IMR-90 (cell line): ENCODE data around the gene CDH23. TPM values are rescaled to one million over a fixed set of nuclear protein-coding genes. Genes with fewer than 3 reads are reported as not detected.

Experiments
- ATAC-seq: fragments of 200-7000 bp; cut with Tn5 transposase; 2 replicates; pipeline ENCODE4 v1.9.1; 2020; ENCODE audit warnings: low read depth, mild to moderate bottlenecking, moderate library complexity
- BruUV-seq: library from RNA; stranded (reverse); fragments of 400-500 nt; replicated peaks from 2 replicates; lab custom pipeline; 2021; lab: Mats Ljungman, UMichigan
- CTCF ChIA-PET: fragments of 300-600 bp; formaldehyde crosslinking; extraction: SDS; loops from one replicate; lab custom pipeline; 2021; ENCODE audit warnings: antibody characterized with exemption; lab: Yijun Ruan, JAX
- POLR2A ChIA-PET: fragments of 300-600 bp; sonication (Branson Sonifier 250); formaldehyde crosslinking; loops from one replicate; lab custom pipeline; 2022; ENCODE audit warnings: antibody characterized with exemption; ENCODE audit not compliant: unreplicated experiment; lab: Charles Lee
- DNase-seq: peaks from one replicate; pipeline ENCODE4 v3.0.0; 2013
- H2AFZ ChIP-seq: replicated peaks from 2 replicates; pipeline ENCODE3; 2013; ENCODE audit warnings: low read length, mild to moderate bottlenecking; ENCODE audit not compliant: poor library complexity
- H2AK5ac ChIP-seq: 2 replicates; pipeline ENCODE4 v1.6.1; 2013; ENCODE audit warnings: low read depth, low read length, inconsistent platforms
- H2AK9ac ChIP-seq: replicated peaks from 2 replicates; pipeline ENCODE3; 2013; ENCODE audit warnings: mild to moderate bottlenecking, low read depth, low read length, moderate library complexity; ENCODE audit not compliant: poor library complexity
- H2BK120ac ChIP-seq: 2 replicates; pipeline ENCODE4 v1.6.1; 2013; ENCODE audit warnings: low read depth, low read length, inconsistent platforms
- H2BK15ac ChIP-seq: 3 replicates; pipeline ENCODE4 v1.6.1; 2013; ENCODE audit warnings: low read depth, low read length, inconsistent platforms
- H2BK20ac ChIP-seq: 2 replicates; pipeline ENCODE4 v1.6.1; 2013; ENCODE audit warnings: low read depth, mild to moderate bottlenecking, inconsistent platforms, low read length, moderate library complexity
- H2BK5ac ChIP-seq: 2 replicates; pipeline ENCODE4 v1.6.1; 2013; ENCODE audit warnings: mild to moderate bottlenecking, low read depth, low read length, inconsistent platforms; ENCODE audit not compliant: poor library complexity, severe bottlenecking
- H3K14ac ChIP-seq: replicated peaks from 2 replicates; pipeline ENCODE4 v1.6.1; 2013; ENCODE audit warnings: low read depth, low read length, inconsistent platforms
- H3K18ac ChIP-seq: 2 replicates; pipeline ENCODE4 v1.6.1; 2013; ENCODE audit warnings: low read depth, low read length, control low read depth
- H3K23ac ChIP-seq: 2 replicates; pipeline ENCODE4 v1.6.1; 2013; ENCODE audit warnings: low read depth, low read length, inconsistent platforms
- H3K27ac ChIP-seq: 2 replicates; pipeline ENCODE4 v1.5.1; 2013; ENCODE audit warnings: mild to moderate bottlenecking, control low read depth, low read length; ENCODE audit not compliant: insufficient read depth
- H3K27me3 ChIP-seq: 2 replicates; pipeline ENCODE4 v1.6.1; 2013; ENCODE audit warnings: low read length; ENCODE audit not compliant: control insufficient read depth, insufficient read depth
- H3K36me3 ChIP-seq: 2 replicates; pipeline ENCODE4 v1.6.1; 2013; ENCODE audit warnings: low read length, mixed read lengths; ENCODE audit not compliant: control insufficient read depth, insufficient read depth
- H3K4ac ChIP-seq: 2 replicates; pipeline ENCODE4 v1.6.1; 2013; ENCODE audit warnings: low read depth, low read length, inconsistent platforms
- H3K4me1 ChIP-seq: 2 replicates; pipeline ENCODE4 v1.6.1; 2013; ENCODE audit warnings: low read length, mixed read lengths; ENCODE audit not compliant: control insufficient read depth, insufficient read depth
- H3K4me2 ChIP-seq: 2 replicates; pipeline ENCODE4 v1.6.1; 2013; ENCODE audit warnings: low read depth, mild to moderate bottlenecking, control low read depth, low read length, moderate library complexity
- H3K4me3 ChIP-seq: 2 replicates; pipeline ENCODE4 v1.5.1; 2013; ENCODE audit warnings: low read depth, mild to moderate bottlenecking, control low read depth, low read length, moderate library complexity; ENCODE audit not compliant: insufficient read depth
- H3K56ac ChIP-seq: 2 replicates; pipeline ENCODE4 v1.6.1; 2013; ENCODE audit warnings: low read length, inconsistent platforms; ENCODE audit not compliant: insufficient read depth; ENCODE audit errors: extremely low read depth
- H3K79me1 ChIP-seq, 2 experiments: 2 replicates each; pipeline ENCODE4 v1.6.1; 2013; ENCODE audit warnings: low read length in 2 of 2, inconsistent platforms in 1 of 2, low read depth in 1 of 2
- H3K9ac ChIP-seq: 2 replicates; pipeline ENCODE4 v1.6.1; 2013; ENCODE audit warnings: low read depth, low read length, control low read depth
- H3K9me1 ChIP-seq: 2 replicates; pipeline ENCODE4 v1.6.1; 2013; ENCODE audit warnings: low read length, inconsistent platforms; ENCODE audit not compliant: insufficient read depth
- H3K9me3 ChIP-seq: 2 replicates; pipeline ENCODE4 v1.6.1; 2013; ENCODE audit warnings: low read length; ENCODE audit not compliant: control insufficient read depth, insufficient read depth
- H4K20me1 ChIP-seq: 2 replicates; pipeline ENCODE4 v1.6.1; 2013; ENCODE audit warnings: low read length, inconsistent platforms; ENCODE audit not compliant: insufficient read depth
- H4K5ac ChIP-seq: 2 replicates; pipeline ENCODE4 v1.6.1; 2013; ENCODE audit warnings: mild to moderate bottlenecking, low read depth, low read length, control low read depth
- H4K8ac ChIP-seq, 2 experiments: 2 replicates each; pipeline ENCODE4 v1.6.1; 2013; ENCODE audit warnings: low read depth in 2 of 2, low read length in 2 of 2, control low read depth in 1 of 2, inconsistent platforms in 1 of 2
- H4K91ac ChIP-seq: 2 replicates; pipeline ENCODE4 v1.6.1; 2013; ENCODE audit warnings: low read depth, low read length, inconsistent platforms; ENCODE audit not compliant: insufficient read depth
- CEBPB ChIP-seq: IDR thresholded peaks from 2 replicates; pipeline ENCODE4 v1.6.1; 2012; ENCODE audit warnings: low read depth, low read length, improper control_type of control experiment
- CHD1 ChIP-seq: IDR thresholded peaks from 2 replicates; pipeline ENCODE4 v1.6.1; 2012; ENCODE audit warnings: low read depth, low read length, improper control_type of control experiment
- ELK1 ChIP-seq: fragments of 150-350 bp; IDR thresholded peaks from 2 replicates; pipeline ENCODE4 v1.6.1; 2016; ENCODE audit warnings: low read depth, mild to moderate bottlenecking, low read length, moderate library complexity, borderline replicate concordance
- MAFK ChIP-seq: IDR thresholded peaks from 2 replicates; pipeline ENCODE4 v1.6.1; 2012; ENCODE audit warnings: low read depth, low read length, improper control_type of control experiment
- MAZ ChIP-seq: IDR thresholded peaks from 2 replicates; pipeline ENCODE4 v1.6.1; 2012; ENCODE audit warnings: low read depth, mild to moderate bottlenecking, low read length, improper control_type of control experiment, moderate library complexity, borderline replicate concordance
- NFE2L2 ChIP-seq: fragments of 150-350 bp; IDR thresholded peaks from 2 replicates; pipeline ENCODE4 v1.6.1; 2016; ENCODE audit warnings: low read depth, mild to moderate bottlenecking, low read length
- POLR2A ChIP-seq: IDR thresholded peaks from 2 replicates; pipeline ENCODE4 v1.6.1; 2012; ENCODE audit warnings: mild to moderate bottlenecking, low read depth, low read length
- RAD21 ChIP-seq: IDR thresholded peaks from 2 replicates; pipeline ENCODE4 v1.6.1; 2012; ENCODE audit warnings: low read length, improper control_type of control experiment
- RCOR1 ChIP-seq: IDR thresholded peaks from 2 replicates; pipeline ENCODE4 v1.6.1; 2012; ENCODE audit warnings: mild to moderate bottlenecking, low read length, improper control_type of control experiment; ENCODE audit not compliant: insufficient replicate concordance
- RFX5 ChIP-seq: IDR thresholded peaks from 2 replicates; pipeline ENCODE4 v1.8.0; 2012; ENCODE audit warnings: low read depth, mild to moderate bottlenecking, low read length, moderate library complexity
- SMC3 ChIP-seq: fragments of 150-350 bp; IDR thresholded peaks from 2 replicates; pipeline ENCODE4 v1.6.1; 2016; ENCODE audit warnings: low read depth, mild to moderate bottlenecking, antibody characterized with exemption, low read length, moderate library complexity
- WGBS, 2 experiments: methylation state at CpG; one replicate each; pipeline versions ENCODE4 v1.1.5 to v1.1.7; 2013; ENCODE audit warnings: missing lambda C conversion rate in 2 of 2; ENCODE audit not compliant: insufficient read length in 1 of 2; ENCODE audit errors: extremely low coverage in 2 of 2; 5-methylcytosine and 5-hydroxymethylcytosine counted together
- dilution Hi-C: fragments of 300-500 bp; cut with HindIII; formaldehyde crosslinking; loops from one replicate; pipeline ENCODE4 v1.14.3; 2018; ENCODE audit warnings: low sequenced_read_pairs; ENCODE audit not compliant: unreplicated experiment
- in situ Hi-C: fragments of 300-500 bp; cut with MboI; formaldehyde crosslinking; loops from 3 replicates; pipeline ENCODE4 v1.14.3; 2019; ENCODE audit warnings: low sequenced_read_pairs, inconsistent platforms, mixed read lengths
- intact Hi-C: fragments of 100-400 bp; cut with micrococcal nuclease; formaldehyde crosslinking; loops from 2 replicates; pipeline ENCODE4 v1.10.0; 2022
- polyA plus RNA-seq, 3 experiments: library from polyadenylated mRNA; depleted of rRNA; stranded (reverse); fragments of >200 nt; gene quantifications; 2 replicates each; pipeline ENCODE4 v1.2.3, GENCODE V29; 2012; ENCODE audit warnings: low replicate concordance in 1 of 3
- total RNA-seq: library from RNA; depleted of rRNA; stranded (reverse); fragments of >200 nt; gene quantifications from 2 replicates; pipeline ENCODE4 v1.2.3, GENCODE V29; 2012
- TF ChIP-seq, protein P1 (sequence below): fragments of 150-350 bp; IDR thresholded peaks from 2 replicates; pipeline ENCODE4 v1.6.1; 2017; ENCODE audit warnings: mild to moderate bottlenecking, antibody characterized with exemption, low read length, low read depth
- TF ChIP-seq, protein P2 (sequence below): conservative IDR thresholded peaks from 2 replicates; pipeline ENCODE4 v1.5.1; 2012; ENCODE audit warnings: mild to moderate bottlenecking, low read depth, low read length, improper control_type of control experiment

Gene CDH23
- total and polyA plus RNA-seq, 2 of the 4 experiments (the other 2 are of a cell fraction), result under 0.01 to 0.03 TPM

GRCh38 chr10:71383972-71384687, 12.6 kb upstream of the CDH23 start (continued):
- TF ChIP-seq ELK1, result no peak

- Histone ChIP-seq H3K9me3 (no peaks in the 10 kb centered on the region), H3K27me3 (peaks cover 65% of the 10 kb centered on the region), H3K14ac (no peak overlapping the region), H3K9me1 (no peaks in the 10 kb centered on the region), H2AK9ac (no peak overlapping the region), H3K27ac (no peak overlapping the region), H2BK5ac (no peak overlapping the region), H2AK5ac (no peak overlapping the region), H4K91ac (no peak overlapping the region), H3K23ac (no peak overlapping the region), H2BK15ac (no peak overlapping the region), H3K79me1 (no peaks in the 10 kb centered on the region), H2BK20ac (no peak overlapping the region), H3K4me2 (no peak overlapping the region), H2BK120ac (no peak overlapping the region), H3K4me1 (no peaks in the 10 kb centered on the region), H3K56ac (no peak overlapping the region), H3K4ac (no peak overlapping the region), H4K5ac (no peak overlapping the region), H2AFZ (no peak overlapping the region), H3K36me3 (no peaks in the 10 kb centered on the region), H3K4me3 (no peak overlapping the region), H3K9ac (no peak overlapping the region), H4K20me1 (no peaks in the 10 kb centered on the region), H3K18ac (no peak overlapping the region), H4K8ac (no peak overlapping the region)
- ATAC-seq, result no peak
- dilution Hi-C loops (no loop called here), intact Hi-C loops (no loop called here), in situ Hi-C loops (loop anchor here (10.0 kb wide), 1 partner anchor 427 kb away; no protein-coding TSS in a partner anchor)
- WGBS, 2 experiments, result 14% methylated on average over 1 of the region's 5 CpGs; no CpG with 5 or more reads in 1 of the 2 experiments
- POLR2A ChIA-PET, result no interaction called here
- CTCF ChIA-PET, result interaction anchor here (0.5 kb wide), 1 partner anchor 461 kb away, joined by 3 read pairs; no protein-coding TSS in a partner anchor
- no peak for DNase-seq
- no TSS peak for BruUV-seq
- no peak for TF ChIP-seq RCOR1
- TF ChIP-seq CEBPB, result no peak
- TF ChIP-seq SMC3, result no peak
- TF ChIP-seq POLR2A, result no peak
- TF ChIP-seq, protein P1, sequence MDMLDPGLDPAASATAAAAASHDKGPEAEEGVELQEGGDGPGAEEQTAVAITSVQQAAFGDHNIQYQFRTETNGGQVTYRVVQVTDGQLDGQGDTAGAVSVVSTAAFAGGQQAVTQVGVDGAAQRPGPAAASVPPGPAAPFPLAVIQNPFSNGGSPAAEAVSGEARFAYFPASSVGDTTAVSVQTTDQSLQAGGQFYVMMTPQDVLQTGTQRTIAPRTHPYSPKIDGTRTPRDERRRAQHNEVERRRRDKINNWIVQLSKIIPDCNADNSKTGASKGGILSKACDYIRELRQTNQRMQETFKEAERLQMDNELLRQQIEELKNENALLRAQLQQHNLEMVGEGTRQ, result no peak
- TF ChIP-seq MAFK, result no peak
- no peak for TF ChIP-seq MAZ
- TF ChIP-seq CHD1, result no peak
- no peak for TF ChIP-seq RAD21
- TF ChIP-seq, protein P2, sequence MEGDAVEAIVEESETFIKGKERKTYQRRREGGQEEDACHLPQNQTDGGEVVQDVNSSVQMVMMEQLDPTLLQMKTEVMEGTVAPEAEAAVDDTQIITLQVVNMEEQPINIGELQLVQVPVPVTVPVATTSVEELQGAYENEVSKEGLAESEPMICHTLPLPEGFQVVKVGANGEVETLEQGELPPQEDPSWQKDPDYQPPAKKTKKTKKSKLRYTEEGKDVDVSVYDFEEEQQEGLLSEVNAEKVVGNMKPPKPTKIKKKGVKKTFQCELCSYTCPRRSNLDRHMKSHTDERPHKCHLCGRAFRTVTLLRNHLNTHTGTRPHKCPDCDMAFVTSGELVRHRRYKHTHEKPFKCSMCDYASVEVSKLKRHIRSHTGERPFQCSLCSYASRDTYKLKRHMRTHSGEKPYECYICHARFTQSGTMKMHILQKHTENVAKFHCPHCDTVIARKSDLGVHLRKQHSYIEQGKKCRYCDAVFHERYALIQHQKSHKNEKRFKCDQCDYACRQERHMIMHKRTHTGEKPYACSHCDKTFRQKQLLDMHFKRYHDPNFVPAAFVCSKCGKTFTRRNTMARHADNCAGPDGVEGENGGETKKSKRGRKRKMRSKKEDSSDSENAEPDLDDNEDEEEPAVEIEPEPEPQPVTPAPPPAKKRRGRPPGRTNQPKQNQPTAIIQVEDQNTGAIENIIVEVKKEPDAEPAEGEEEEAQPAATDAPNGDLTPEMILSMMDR, result no peak
- no peak for TF ChIP-seq RFX5
- TF ChIP-seq NFE2L2, result no peak
These were observed 8.5 kb upstream of the CDH23 start for GRCh38 chr10:71388171-71388570.
